HG03575 (cell line): ENCODE measurements around the gene IL18.
"Not testable (repeated sequence)": the region's sequence is repeated elsewhere in the genome, so short reads cannot be mapped to it uniquely, and the experiment has no call there.

Experiments
- ATAC-seq: cut with Tn5 transposase; IDR thresholded peaks from one replicate; pipeline ENCODE4 v1.9.1; 2021; ENCODE audit not compliant: unreplicated experiment, insufficient number of reproducible peaks, low FRiP score; ENCODE audit errors: extremely low read depth

IL18 gene

GRCh38 chr11:112132737-112133136 lies 31.2 kb downstream of the IL18 start:
- no peak for ATAC-seq

GRCh38 chr11:112129656-112130055 lies 34.2 kb downstream of the IL18 start:
- ATAC-seq, result no peak

- no peak for ATAC-seq
Observed at GRCh38 chr11:112128483-112129121, 35.3 kb downstream of the IL18 start.

GRCh38 chr11:112127056-112127455 lies 36.8 kb downstream of the IL18 start:
- ATAC-seq, result no peak

DNA sequence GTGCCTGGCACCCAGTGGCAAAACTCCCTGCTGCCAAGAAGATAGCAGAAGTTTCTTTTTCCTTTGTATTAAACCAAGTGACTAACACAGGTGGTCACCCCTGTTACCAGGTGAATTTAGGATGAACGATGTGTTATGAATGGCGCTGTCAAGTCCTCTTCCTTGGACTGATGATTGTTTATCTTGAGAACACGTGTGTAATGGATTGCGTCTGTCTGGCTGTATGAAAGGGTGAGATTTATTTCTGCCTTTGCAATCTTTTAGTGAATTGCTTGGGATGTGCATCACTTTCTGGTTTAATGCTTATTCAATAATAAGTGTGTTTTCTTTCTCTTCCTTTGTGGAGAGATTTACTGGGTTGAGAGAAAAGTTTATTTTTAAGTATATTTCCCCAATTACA lies 40.8 kb downstream of the IL18 start:
- no peak for ATAC-seq

- no peak for ATAC-seq
Observed at GRCh38 chr11:112121981-112122615, 41.8 kb downstream of the IL18 start.

GRCh38 chr11:112118176-112118575 lies 45.7 kb downstream of the IL18 start:
- no peak for ATAC-seq

DNA sequence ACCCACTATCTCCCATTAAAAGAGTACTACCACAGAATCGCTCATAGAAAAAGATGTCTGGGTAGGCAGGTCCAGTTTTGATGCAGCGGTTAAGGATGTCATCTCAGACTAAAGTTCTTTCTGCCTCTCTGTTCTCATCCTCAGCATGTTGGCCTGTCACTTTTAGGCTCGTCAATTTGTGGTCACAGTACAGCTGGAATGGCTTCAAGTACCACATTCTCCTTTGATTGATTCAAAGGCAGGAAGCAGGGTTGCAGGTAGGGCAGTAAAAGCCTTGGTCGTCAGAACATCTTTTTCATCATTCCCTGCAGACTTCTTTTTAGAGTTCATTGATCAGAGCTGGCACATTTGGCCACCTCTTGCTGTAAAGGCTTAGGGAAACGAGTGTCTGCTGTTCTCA lies 48.5 kb downstream of the IL18 start:
- no peak for ATAC-seq

- ATAC-seq, result no peak
Observed at GRCh38 chr11:112114460-112114859, 49.4 kb downstream of the IL18 start.

GRCh38 chr11:112113539-112114457 lies 50.1 kb downstream of the IL18 start:
- ATAC-seq, result no peak

GRCh38 chr11:112106070-112106469 lies 57.8 kb downstream of the IL18 start:
- no peak for ATAC-seq

DNA sequence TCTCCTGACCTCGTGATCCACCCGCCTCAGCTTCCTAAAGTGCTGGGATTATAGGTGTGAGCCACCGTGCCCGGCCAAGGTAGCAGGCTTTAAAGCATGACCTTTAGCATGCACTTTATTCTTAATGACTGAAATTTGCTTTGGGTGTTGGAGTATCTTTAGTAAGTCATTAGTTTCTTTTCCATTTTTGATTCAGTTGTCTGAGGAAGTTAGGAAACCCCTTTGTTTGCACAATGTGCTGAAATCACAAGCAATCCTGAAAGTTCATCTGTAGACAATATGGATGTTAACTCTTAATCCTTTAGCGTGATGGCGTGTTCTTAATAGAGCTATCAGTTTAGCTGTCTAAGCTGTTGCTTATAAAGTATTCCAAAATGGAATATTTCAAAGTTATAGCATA lies 60.4 kb downstream of the IL18 start:
- no peak for ATAC-seq

DNA sequence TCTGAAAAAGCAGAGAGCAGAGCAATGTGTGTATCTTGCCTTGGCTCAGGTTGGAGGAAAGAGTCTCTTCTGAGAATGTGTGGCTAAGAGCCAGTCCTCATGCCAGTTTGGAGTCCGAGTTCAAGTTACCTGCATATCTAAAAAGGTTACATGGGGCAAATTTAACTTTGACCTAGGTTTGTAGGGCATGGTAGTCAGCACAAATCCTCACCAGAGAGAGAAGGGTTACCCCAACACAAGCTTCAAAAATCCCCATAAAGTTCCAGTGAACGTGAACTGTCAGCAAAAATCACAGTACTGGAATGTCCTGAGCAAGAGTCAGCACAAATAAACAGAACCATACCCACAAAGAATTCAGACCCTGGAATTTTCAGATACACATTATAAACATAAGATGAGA lies 63.4 kb downstream of the IL18 start:
- no peak for ATAC-seq

GRCh38 chr11:112097734-112098528 lies 66.0 kb downstream of the IL18 start:
- ATAC-seq, result no peak

DNA sequence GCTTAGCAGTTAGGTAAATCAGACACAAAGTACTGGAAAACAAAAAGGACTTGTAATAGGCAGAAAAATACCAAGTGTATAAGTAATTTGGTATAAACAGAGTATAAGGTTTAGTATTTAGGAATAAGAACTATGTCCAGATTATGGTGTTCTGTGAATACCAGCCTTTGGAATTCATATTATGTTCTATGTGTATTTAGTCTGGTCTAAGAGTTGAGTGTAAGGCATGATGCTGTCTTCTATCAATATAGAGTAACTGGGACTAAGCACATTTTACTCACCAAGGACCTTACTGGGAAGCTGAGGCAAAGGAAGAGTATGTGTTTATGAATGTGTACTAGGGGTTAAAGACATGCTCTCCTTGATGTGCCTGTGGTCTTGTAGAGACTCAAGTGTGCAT lies 67.7 kb downstream of the IL18 start:
- ATAC-seq, result no peak

DNA sequence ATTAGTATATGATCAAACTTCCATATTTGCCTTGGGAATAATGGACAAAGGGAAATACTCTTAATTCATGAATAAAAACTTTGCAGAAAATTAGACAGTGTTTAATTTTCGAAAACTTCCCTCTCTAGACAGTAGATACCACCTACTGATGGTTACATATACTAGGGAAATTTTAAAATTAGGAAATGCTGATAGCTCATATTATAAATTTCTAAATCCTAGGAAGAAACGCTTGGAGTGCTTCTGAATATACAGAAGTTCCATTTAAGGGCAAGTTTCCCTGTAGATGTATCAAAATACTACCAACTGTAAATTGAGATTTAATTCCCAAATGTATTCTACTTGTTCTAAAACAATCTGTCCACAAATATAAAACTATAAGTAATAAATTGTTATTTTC lies 68.6 kb downstream of the IL18 start:
- not testable (repeated sequence) for ATAC-seq
